Chondrocyte (in vitro differentiated cells): ENCODE measurements around the gene FASN. TPM values are rescaled to one million over a fixed set of nuclear protein-coding genes. Genes with fewer than 3 reads are reported as not detected.

ENCODE experiments used
- DNase-seq: peaks from one replicate; pipeline ENCODE4 v3.0.0; 2021; ENCODE audit warnings: mixed read lengths, low spot score
- H3K27ac Mint-ChIP-seq: one replicate; pipeline ENCODE4 v1.8.0; 2021; ENCODE audit warnings: mild to moderate bottlenecking, moderate library complexity, mixed read lengths; ENCODE audit not compliant: unreplicated experiment
- H3K27me3 Mint-ChIP-seq: 2 replicates; pipeline ENCODE4 v1.8.0; 2021; ENCODE audit warnings: low read depth, mixed read lengths
- H3K36me3 Mint-ChIP-seq: 2 replicates; pipeline ENCODE4 v1.8.0; 2021; ENCODE audit warnings: low read depth, mixed read lengths
- H3K4me1 Mint-ChIP-seq: 2 replicates; pipeline ENCODE4 v1.8.0; 2021; ENCODE audit warnings: low read depth, mild to moderate bottlenecking, mixed read lengths
- H3K4me3 Mint-ChIP-seq: one replicate; pipeline ENCODE4 v1.8.0; 2021; ENCODE audit warnings: mild to moderate bottlenecking, moderate library complexity, mixed read lengths; ENCODE audit not compliant: unreplicated experiment
- H3K9me3 Mint-ChIP-seq: 2 replicates; pipeline ENCODE4 v1.8.0; 2021; ENCODE audit warnings: low read depth, mixed read lengths
- total RNA-seq: library from RNA; stranded (reverse); gene quantifications from 3 replicates; pipeline ENCODE4 v1.2.1, GENCODE V29; 2021
- TF ChIP-seq, protein P1 (sequence below): fragments of 200-600 bp; sonication (generic); IDR thresholded peaks from 2 replicates; pipeline ENCODE4 v1.5.0; 2021; ENCODE audit warnings: antibody characterized with exemption, mild to moderate bottlenecking, moderate library complexity

Gene FASN
- total RNA-seq, 1 donor from 2014 or later: 141 TPM

DNA sequence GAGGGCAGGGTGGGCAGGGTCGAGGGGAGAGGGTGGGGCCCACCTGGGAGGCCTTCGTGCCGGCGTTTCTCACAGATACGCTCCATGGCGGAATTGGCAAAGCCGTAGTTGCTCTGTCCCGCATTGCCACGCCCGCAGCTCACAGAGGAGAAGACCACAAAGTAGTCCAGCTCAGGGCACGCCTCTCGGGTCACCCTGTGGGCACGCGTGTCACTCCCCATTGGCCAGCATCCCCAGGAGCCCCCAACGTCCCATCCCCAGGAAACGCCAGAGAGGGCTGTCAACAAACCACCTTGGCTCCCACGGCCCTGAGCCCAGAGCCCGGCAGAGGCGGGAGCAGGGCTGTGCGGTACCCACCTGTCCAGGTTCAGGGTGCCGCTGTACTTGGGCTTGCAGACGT, 16.1 kb downstream of the FASN start:
- no peak for DNase-seq
- TF ChIP-seq, protein P1, sequence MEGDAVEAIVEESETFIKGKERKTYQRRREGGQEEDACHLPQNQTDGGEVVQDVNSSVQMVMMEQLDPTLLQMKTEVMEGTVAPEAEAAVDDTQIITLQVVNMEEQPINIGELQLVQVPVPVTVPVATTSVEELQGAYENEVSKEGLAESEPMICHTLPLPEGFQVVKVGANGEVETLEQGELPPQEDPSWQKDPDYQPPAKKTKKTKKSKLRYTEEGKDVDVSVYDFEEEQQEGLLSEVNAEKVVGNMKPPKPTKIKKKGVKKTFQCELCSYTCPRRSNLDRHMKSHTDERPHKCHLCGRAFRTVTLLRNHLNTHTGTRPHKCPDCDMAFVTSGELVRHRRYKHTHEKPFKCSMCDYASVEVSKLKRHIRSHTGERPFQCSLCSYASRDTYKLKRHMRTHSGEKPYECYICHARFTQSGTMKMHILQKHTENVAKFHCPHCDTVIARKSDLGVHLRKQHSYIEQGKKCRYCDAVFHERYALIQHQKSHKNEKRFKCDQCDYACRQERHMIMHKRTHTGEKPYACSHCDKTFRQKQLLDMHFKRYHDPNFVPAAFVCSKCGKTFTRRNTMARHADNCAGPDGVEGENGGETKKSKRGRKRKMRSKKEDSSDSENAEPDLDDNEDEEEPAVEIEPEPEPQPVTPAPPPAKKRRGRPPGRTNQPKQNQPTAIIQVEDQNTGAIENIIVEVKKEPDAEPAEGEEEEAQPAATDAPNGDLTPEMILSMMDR: no peak
- Mint-ChIP-seq H3K27ac (no peak overlapping the region), H3K4me1 (no peaks in the 10 kb centered on the region), H3K27me3 (no peaks in the 10 kb centered on the region), H3K4me3 (no peak overlapping the region), H3K36me3 (peaks cover 16% of the 10 kb centered on the region), H3K9me3 (no peaks in the 10 kb centered on the region)

DNA sequence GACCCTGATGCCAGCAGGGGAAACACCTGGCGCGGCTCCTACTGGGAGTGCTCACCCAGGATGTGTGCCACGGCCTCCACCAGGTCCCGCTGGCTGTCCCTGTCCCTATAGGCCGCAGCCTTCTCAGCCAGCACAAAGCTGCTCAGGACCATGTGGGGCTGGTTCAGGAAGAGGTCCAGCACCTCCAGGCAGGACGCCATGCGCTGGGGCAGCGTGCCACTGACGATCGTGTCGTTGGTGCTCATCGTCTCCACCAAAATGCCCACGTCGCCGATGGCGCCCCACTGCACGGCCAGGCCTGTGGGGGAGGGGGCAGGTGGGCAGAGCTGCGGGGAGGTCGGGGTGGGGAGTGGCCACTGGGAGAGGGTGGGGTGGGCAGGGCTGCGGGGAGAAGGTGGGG, 16.5 kb downstream of the FASN start:
- Mint-ChIP-seq H3K4me3 (no peak overlapping the region), H3K36me3 (peaks cover 16% of the 10 kb centered on the region), H3K4me1 (no peaks in the 10 kb centered on the region), H3K27me3 (no peaks in the 10 kb centered on the region), H3K9me3 (no peaks in the 10 kb centered on the region), H3K27ac (no peak overlapping the region)
- TF ChIP-seq, protein P1: no peak
- DNase-seq: no peak

DNA sequence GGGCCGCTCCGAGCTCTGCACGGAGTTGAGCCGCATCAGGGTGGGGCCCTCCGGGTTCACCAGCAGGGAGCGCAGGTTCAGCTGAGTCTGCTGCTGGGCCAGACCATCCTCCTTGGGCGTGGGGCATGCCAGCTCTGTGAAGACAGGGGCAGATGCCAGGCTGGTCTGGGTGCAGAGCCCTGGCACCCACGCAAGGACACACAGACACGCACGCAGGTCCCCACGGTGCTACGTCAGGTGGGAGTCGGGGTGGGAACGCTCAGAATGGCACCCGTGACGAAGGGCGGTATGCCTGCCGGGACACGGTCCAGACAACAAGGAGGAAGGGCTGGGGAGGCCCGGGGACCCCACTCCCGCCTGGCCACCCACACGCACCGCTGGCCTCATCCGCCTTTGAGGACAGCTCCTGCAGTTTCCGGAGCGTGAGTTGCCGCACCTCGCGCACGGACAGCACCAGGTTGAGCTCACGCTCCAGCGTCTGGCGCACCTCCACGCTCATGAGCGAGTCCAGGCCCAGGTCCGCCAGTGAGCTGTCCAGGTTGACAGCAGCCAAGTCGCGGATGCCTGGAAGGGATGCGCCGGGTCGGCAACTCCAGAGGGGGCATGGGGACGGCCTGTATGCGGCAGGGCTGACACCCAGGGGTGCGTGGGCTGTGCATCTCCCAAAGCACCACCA, 17.1 kb downstream of the FASN start:
- H3K9me3 Mint-ChIP-seq: no peaks in the 10 kb centered on the region
- TF ChIP-seq, protein P1: no peak
- DNase-seq: no peak
- H3K4me1 Mint-ChIP-seq: no peaks in the 10 kb centered on the region
- H3K4me3 Mint-ChIP-seq: no peak overlapping the region
- H3K36me3 Mint-ChIP-seq: peaks cover 16% of the 10 kb centered on the region
- H3K27me3 Mint-ChIP-seq: no peaks in the 10 kb centered on the region
- no peak overlapping the region for H3K27ac Mint-ChIP-seq

DNA sequence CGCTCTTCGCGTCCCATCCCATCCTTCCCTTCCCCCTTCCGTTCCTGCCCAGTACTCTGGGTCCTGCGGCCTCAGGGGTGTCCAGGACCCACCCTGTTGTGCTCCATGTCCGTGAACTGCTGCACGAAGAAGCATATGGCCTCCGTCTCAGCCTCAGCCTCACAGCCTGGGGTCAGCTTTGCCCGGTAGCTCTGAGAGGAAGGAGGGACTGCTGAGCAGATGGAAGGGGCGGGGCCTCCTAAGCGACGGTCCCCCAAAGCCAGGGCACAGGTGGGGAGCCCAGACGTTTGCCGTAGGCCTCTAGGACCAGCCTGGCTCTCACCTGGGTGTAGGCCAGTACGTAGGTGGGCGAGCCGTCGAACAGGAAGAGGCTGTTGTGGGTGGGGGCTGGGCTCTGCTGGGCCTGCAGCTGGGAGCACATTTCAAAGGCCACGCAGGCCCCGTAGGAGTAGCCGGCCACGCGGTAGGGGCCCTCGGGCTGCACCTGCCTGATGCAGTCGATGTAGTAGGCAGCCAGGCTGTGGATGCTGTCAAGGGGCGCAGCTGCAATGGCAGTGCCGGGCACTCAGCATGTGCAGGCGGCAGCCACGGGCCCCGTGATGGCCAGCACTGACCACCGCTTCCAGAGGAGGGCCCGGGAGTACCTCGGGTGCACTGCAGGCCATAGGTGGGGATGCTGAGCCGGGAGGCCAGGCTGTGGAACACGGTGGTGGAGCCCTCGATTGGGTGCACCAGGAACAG, 17.8 kb downstream of the FASN start:
- no peak overlapping the region for H3K4me3 Mint-ChIP-seq

DNA sequence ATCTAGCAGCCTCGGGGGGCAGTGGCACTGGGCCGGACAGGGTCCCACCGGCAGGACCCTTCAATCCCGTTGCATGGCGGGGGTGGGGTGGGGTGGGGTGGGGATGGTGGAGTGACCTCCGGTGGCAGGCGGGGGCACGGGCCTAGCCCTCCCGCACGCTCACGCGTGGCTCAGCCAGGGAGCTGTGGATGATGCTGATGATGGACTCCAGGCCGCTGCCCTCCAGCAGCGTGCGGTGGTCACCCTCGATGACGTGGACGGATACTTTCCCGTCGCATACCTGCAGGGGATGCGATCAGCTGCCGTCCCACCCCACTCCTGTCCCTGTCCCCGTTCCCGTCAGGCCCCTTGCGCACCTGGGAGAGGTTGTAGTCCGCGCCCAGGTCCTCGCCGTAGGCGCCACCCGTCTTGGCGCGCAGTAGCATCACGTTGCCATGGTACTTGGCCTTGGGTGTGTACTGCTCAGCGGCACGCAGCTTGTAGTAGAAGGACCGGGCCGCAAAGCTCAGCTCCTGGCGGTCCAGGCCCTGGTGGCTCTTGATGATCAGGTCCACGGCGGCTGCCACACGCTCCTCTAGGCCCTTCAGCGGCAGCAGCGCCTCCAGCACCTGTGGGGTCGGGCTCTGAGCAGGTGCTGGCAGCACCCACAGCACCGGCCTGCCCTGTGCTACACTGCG, 18.9 kb downstream of the FASN start:
- no peaks in the 10 kb centered on the region for H3K4me1 Mint-ChIP-seq
- H3K27me3 Mint-ChIP-seq: no peaks in the 10 kb centered on the region
- H3K27ac Mint-ChIP-seq: no peak overlapping the region
- peaks cover 13% of the 10 kb centered on the region for H3K36me3 Mint-ChIP-seq
- DNase-seq: no peak
- no peak overlapping the region for H3K4me3 Mint-ChIP-seq
- H3K9me3 Mint-ChIP-seq: no peaks in the 10 kb centered on the region
- TF ChIP-seq, protein P1: no peak

More for the DNA sequence above, 17.8 kb downstream of the FASN start:
- TF ChIP-seq, protein P1: no peak
- Mint-ChIP-seq H3K36me3 (peaks cover 16% of the 10 kb centered on the region), H3K27ac (no peak overlapping the region), H3K9me3 (no peaks in the 10 kb centered on the region), H3K4me1 (no peaks in the 10 kb centered on the region), H3K27me3 (no peaks in the 10 kb centered on the region)
- no peak for DNase-seq
